ENCODE measurements around the gene CCNYL1. TPM values are rescaled to one million over a fixed set of nuclear protein-coding genes. Genes with fewer than 3 reads are reported as not detected.
A peak's percentile ranks its signal among the peaks of the same experiment; 100 is the strongest.
"Not testable (repeated sequence)": the region's sequence is repeated elsewhere in the genome, so short reads cannot be mapped to it uniquely, and the experiment has no call there.

CCNYL1 gene
- total and polyA plus RNA-seq, 2 donors from 2014 or later: 6.7 to 14.6 TPM

- H3K4me3 ChIP-seq (ENCODE audit: low read length in 3 of 3): no peak overlapping the region
- no peak for TF ChIP-seq CTCF (IDR thresholded peaks at IDR 0.05; ENCODE audit: borderline replicate concordance, extremely low read depth, insufficient read depth)
- peaks cover 0 to 12% (median 0%) of the 10 kb centered on the region in 3 donors for H3K4me1 ChIP-seq (ENCODE audit: control insufficient read depth in 2 of 3, insufficient read depth in 2 of 3, low read depth in 1 of 3, low read length in 3 of 3)
- no peak for DNase-seq
- intact Hi-C loops (cut with DNase I): no loop called here
- no peak overlapping the region for H3K9ac ChIP-seq (ENCODE audit: low read length in 3 of 3)
- peak overlapping the region; percentile 14 to 43 for H3K27ac ChIP-seq (ENCODE audit: low read depth in 2 of 2, low read length in 2 of 2)
- FAIRE-seq: no peak
- peaks cover 0 to 6% (median 2%) of the 10 kb centered on the region in 3 donors for H3K36me3 ChIP-seq (ENCODE audit: control insufficient read depth in 2 of 3, insufficient read depth in 3 of 3, low read length in 3 of 3)
- no peaks in the 10 kb centered on the region for H3K27me3 ChIP-seq (ENCODE audit: control insufficient read depth, insufficient read depth, low read length)
- H3K9me3 ChIP-seq (ENCODE audit: control insufficient read depth in 2 of 3, insufficient read depth in 1 of 3, low read length in 3 of 3): no peaks in the 10 kb centered on the region
Observed at GRCh38 chr2:207750345-207750744, 38.9 kb downstream of the CCNYL1 start.

GRCh38 chr2:207750876-207751275 is 39.4 kb downstream of the CCNYL1 start:
- Histone ChIP-seq H3K9ac (ENCODE audit: low read length in 3 of 3) (no peak overlapping the region), H3K9me3 (ENCODE audit: control insufficient read depth in 2 of 3, insufficient read depth in 1 of 3, low read length in 3 of 3) (no peaks in the 10 kb centered on the region), H3K36me3 (ENCODE audit: control insufficient read depth in 2 of 3, insufficient read depth in 3 of 3, low read length in 3 of 3) (peaks cover 0 to 6% (median 2%) of the 10 kb centered on the region in 3 donors), H3K4me1 (ENCODE audit: control insufficient read depth in 2 of 3, insufficient read depth in 2 of 3, low read depth in 1 of 3, low read length in 3 of 3) (peaks cover 0 to 12% (median 0%) of the 10 kb centered on the region in 3 donors), H3K4me3 (ENCODE audit: low read length in 3 of 3) (no peak overlapping the region), H3K27me3 (ENCODE audit: control insufficient read depth, insufficient read depth, low read length) (no peaks in the 10 kb centered on the region), H3K27ac (ENCODE audit: low read depth in 2 of 2, low read length in 2 of 2) (peak overlapping the region in 1 of 2 donors; percentile 43)
- intact Hi-C loops (cut with DNase I): no loop called here
- DNase-seq (no peak), FAIRE-seq (no peak)
- TF ChIP-seq CTCF (IDR thresholded peaks at IDR 0.05; ENCODE audit: borderline replicate concordance, extremely low read depth, insufficient read depth): no peak

- H3K4me3 ChIP-seq (ENCODE audit: low read length in 3 of 3); FAIRE-seq; H3K27ac ChIP-seq (ENCODE audit: low read depth in 2 of 2, low read length in 2 of 2); H3K9me3 ChIP-seq (ENCODE audit: control insufficient read depth in 2 of 3, insufficient read depth in 1 of 3, low read length in 3 of 3); H3K36me3 ChIP-seq (ENCODE audit: control insufficient read depth in 2 of 3, insufficient read depth in 3 of 3, low read length in 3 of 3); intact Hi-C loops (cut with DNase I); H3K9ac ChIP-seq (ENCODE audit: low read length in 3 of 3); H3K27me3 ChIP-seq (ENCODE audit: control insufficient read depth, insufficient read depth, low read length); DNase-seq: not testable (repeated sequence)
- H3K4me1 ChIP-seq (ENCODE audit: control insufficient read depth in 2 of 3, insufficient read depth in 2 of 3, low read depth in 1 of 3, low read length in 3 of 3): peaks cover 0 to 12% (median 0%) of the 10 kb centered on the region in 3 donors
Observed at GRCh38 chr2:207753688-207754087, 42.2 kb downstream of the CCNYL1 start.

GRCh38 chr2:207754498-207755383 is 43.3 kb downstream of the CCNYL1 start:
- no peak for DNase-seq
- H3K9ac ChIP-seq (ENCODE audit: low read length in 3 of 3): no peak overlapping the region
- no peak overlapping the region for H3K27ac ChIP-seq (ENCODE audit: low read depth in 2 of 2, low read length in 2 of 2)
- H3K4me3 ChIP-seq (ENCODE audit: low read length in 3 of 3): no peak overlapping the region
- peaks cover 0 to 6% (median 2%) of the 10 kb centered on the region in 3 donors for H3K36me3 ChIP-seq (ENCODE audit: control insufficient read depth in 2 of 3, insufficient read depth in 3 of 3, low read length in 3 of 3)
- H3K9me3 ChIP-seq (ENCODE audit: control insufficient read depth in 2 of 3, insufficient read depth in 1 of 3, low read length in 3 of 3): no peaks in the 10 kb centered on the region
- no peak for FAIRE-seq
- peaks cover 0 to 9% (median 0%) of the 10 kb centered on the region in 3 donors for H3K4me1 ChIP-seq (ENCODE audit: control insufficient read depth in 2 of 3, insufficient read depth in 2 of 3, low read depth in 1 of 3, low read length in 3 of 3)
- no peak for TF ChIP-seq CTCF (IDR thresholded peaks at IDR 0.05; ENCODE audit: borderline replicate concordance, extremely low read depth, insufficient read depth)
- H3K27me3 ChIP-seq (ENCODE audit: control insufficient read depth, insufficient read depth, low read length): no peaks in the 10 kb centered on the region
- intact Hi-C loops (cut with DNase I): no loop called here
